CD4-positive, alpha-beta T cell (primary cell): Measurements from ENCODE around the gene IL16. TPM values are rescaled to one million over a fixed set of nuclear protein-coding genes. Genes with fewer than 3 reads are reported as not detected.

ENCODE experiments used
- ATAC-seq: fragments of 200-7000 bp; cut with Tn5 transposase; one replicate; pipeline ENCODE4 v1.10.0; 2022; ENCODE audit warnings: mild to moderate bottlenecking; ENCODE audit not compliant: poor library complexity
- CTCF ChIA-PET: fragments of 350-600 bp; sonication (Branson Sonifier 250); formaldehyde crosslinking; loops from one replicate; lab custom pipeline; 2021; ENCODE audit warnings: antibody characterized with exemption, inconsistent platforms; lab: Charles Lee
- POLR2A ChIA-PET: fragments of 350-600 bp; sonication (Branson Sonifier 250); formaldehyde crosslinking; loops from one replicate; lab custom pipeline; 2021; ENCODE audit warnings: antibody characterized with exemption, inconsistent platforms; lab: Charles Lee
- DNase-seq, 14 experiments: peaks; one replicate each; pipeline ENCODE4 v3.0.0-alpha.2; 2013 to 2020; ENCODE audit warnings: mixed read lengths in 2 of 14
- H3K27ac ChIP-seq, 2 donors: one replicate each; pipeline versions ENCODE4 v1.5.1 to v1.7.0; 2013; ENCODE audit warnings: low read length in 2 of 2, low read depth in 1 of 2, mild to moderate bottlenecking in 1 of 2
- H3K27me3 ChIP-seq, 2 experiments: 1 replicate in 1 of 2; 2 replicates in 1 of 2; pipeline versions ENCODE4 v1.6.1 to v1.7.0; 2013; ENCODE audit warnings: low read length in 2 of 2, control low read depth in 1 of 2, mild to moderate bottlenecking in 1 of 2, moderate library complexity in 1 of 2; ENCODE audit not compliant: insufficient read depth in 2 of 2, control insufficient read depth in 1 of 2
- H3K36me3 ChIP-seq: one replicate; pipeline ENCODE4 v1.6.1; 2013; ENCODE audit warnings: low read length, control low read depth; ENCODE audit not compliant: insufficient read depth
- H3K4me1 ChIP-seq: one replicate; pipeline ENCODE4 v1.6.1; 2013; ENCODE audit warnings: low read length, control low read depth; ENCODE audit not compliant: insufficient read depth
- H3K4me3 ChIP-seq: one replicate; pipeline ENCODE4 v1.5.1; 2013; ENCODE audit warnings: mild to moderate bottlenecking, low read length, moderate library complexity
- H3K9me3 ChIP-seq, 2 experiments: 1 replicate in 1 of 2; 2 replicates in 1 of 2; pipeline versions ENCODE4 v1.6.1 to v1.7.0; 2013; ENCODE audit warnings: low read length in 2 of 2, mild to moderate bottlenecking in 2 of 2, control low read depth in 1 of 2, moderate library complexity in 1 of 2; ENCODE audit not compliant: control insufficient read depth in 1 of 2, insufficient read depth in 1 of 2
- H3K27ac Mint-ChIP-seq: one replicate; pipeline ENCODE4 v1.8.0; 2020; ENCODE audit warnings: mixed read lengths
- H3K27me3 Mint-ChIP-seq: one replicate; pipeline ENCODE4 v1.8.0; 2021; ENCODE audit warnings: mixed read lengths
- H3K36me3 Mint-ChIP-seq: one replicate; pipeline ENCODE4 v1.8.0; 2021; ENCODE audit warnings: low read depth, mixed read lengths
- H3K4me1 Mint-ChIP-seq: one replicate; pipeline ENCODE4 v1.8.0; 2021; ENCODE audit warnings: low read depth, mixed read lengths
- H3K4me3 Mint-ChIP-seq: one replicate; pipeline ENCODE4 v1.8.0; 2020; ENCODE audit warnings: mild to moderate bottlenecking, mixed read lengths
- H3K9me3 Mint-ChIP-seq: one replicate; pipeline ENCODE4 v1.8.0; 2020; ENCODE audit warnings: mixed read lengths
- intact Hi-C, 2 experiments: fragments of 100-400 bp; cut with DNase I in 1 of 2; cut with micrococcal nuclease in 1 of 2; formaldehyde crosslinking; loops; one replicate each; pipeline versions ENCODE4 v1.15.1 to v1.9.0; 2023 to 2025; cut with DNase I, micrococcal nuclease
- total RNA-seq, 174 experiments: library from RNA in 2 of 174; stranded (reverse) in 2 of 174; gene quantifications; one replicate each; pipeline ENCODE4 v1.2.3 and lab custom pipeline; 2021 to 2026
- TF ChIP-seq, protein P1 (sequence below): fragments of 200-600 bp; IDR thresholded peaks from one replicate; pipeline ENCODE4 v1.8.0; 2022; ENCODE audit warnings: antibody characterized with exemption, mild to moderate bottlenecking

The IL16 gene
- total RNA-seq, 2 experiments from 2014 or later: 164 to 168 TPM

DNA sequence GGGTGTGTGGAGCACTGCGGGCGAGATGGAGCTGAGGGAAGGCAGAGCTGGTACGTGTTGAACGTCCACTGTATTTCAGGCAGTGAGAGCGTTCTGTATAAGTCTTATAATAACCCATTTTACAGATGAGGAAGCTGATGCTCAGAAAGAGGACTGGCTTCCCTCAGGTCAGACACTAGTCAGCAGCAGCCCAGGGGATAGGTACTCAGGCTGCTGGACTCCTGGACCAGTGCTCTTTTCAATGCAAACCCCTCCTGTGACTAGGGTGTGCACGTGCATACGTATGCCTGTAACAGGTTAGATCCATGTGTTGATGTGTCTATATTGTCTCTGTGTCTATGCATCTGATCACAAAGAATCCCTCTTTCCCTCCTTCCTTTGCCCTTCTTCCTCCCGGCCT lies 8.3 kb upstream of the IL16 start:
- Histone ChIP-seq H3K36me3 (no peaks in the 10 kb centered on the region), H3K27me3 (peaks cover 6 to 13% of the 10 kb centered on the region in 2 experiments), H3K9me3 (no peaks in the 10 kb centered on the region), H3K4me1 (no peaks in the 10 kb centered on the region), H3K4me3 (no peak overlapping the region), H3K27ac (no peak overlapping the region)
- TF ChIP-seq, protein P1, sequence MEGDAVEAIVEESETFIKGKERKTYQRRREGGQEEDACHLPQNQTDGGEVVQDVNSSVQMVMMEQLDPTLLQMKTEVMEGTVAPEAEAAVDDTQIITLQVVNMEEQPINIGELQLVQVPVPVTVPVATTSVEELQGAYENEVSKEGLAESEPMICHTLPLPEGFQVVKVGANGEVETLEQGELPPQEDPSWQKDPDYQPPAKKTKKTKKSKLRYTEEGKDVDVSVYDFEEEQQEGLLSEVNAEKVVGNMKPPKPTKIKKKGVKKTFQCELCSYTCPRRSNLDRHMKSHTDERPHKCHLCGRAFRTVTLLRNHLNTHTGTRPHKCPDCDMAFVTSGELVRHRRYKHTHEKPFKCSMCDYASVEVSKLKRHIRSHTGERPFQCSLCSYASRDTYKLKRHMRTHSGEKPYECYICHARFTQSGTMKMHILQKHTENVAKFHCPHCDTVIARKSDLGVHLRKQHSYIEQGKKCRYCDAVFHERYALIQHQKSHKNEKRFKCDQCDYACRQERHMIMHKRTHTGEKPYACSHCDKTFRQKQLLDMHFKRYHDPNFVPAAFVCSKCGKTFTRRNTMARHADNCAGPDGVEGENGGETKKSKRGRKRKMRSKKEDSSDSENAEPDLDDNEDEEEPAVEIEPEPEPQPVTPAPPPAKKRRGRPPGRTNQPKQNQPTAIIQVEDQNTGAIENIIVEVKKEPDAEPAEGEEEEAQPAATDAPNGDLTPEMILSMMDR: no peak
- CTCF ChIA-PET: no interaction called here
- no peaks in the 10 kb centered on the region for H3K4me1 Mint-ChIP-seq
- DNase-seq (no peak), ATAC-seq (no peak)
- H3K4me3 Mint-ChIP-seq: no peak overlapping the region
- peaks cover 35% of the 10 kb centered on the region for H3K27me3 Mint-ChIP-seq
- H3K36me3 Mint-ChIP-seq: no peaks in the 10 kb centered on the region
- H3K27ac Mint-ChIP-seq: no peak overlapping the region
- intact Hi-C loops: no loop called here
- POLR2A ChIA-PET: no interaction called here
- no peaks in the 10 kb centered on the region for H3K9me3 Mint-ChIP-seq

DNA sequence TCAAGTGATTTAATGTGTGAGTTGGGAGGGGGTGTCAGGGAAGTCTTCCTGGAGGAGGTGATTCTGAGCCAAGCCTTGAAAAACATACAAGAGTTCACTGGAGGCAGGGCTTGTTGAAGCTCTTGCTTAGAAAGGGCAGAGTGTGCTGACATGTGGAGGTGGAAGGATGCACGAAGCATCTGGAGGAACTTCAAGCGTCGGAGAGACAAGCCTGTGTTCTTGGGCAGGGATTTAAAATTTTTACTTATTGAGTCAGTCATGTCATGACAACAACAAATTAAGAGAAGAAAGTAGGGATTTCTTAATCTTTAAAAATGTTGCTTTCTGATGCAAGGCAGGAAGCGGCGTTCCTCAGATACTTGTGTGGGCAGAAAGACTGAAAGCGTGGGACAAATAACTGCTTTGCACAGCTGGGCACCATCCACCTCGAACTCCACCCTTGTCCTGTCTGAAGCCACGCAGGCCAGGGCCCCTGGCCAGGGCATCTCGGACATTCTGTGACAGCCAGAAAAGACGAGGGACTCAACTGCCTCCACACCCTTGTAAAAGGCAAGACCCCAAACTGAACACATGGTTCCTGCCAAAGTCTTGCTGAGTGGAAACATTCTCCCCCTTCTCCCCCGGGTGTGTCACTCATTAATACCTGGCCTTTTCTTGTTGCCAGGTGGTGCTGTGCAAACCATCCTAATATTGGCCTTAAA lies 6.9 kb upstream of the IL16 start:
- DNase-seq (no peak), ATAC-seq (no peak)
- Histone ChIP-seq H3K4me3 (no peak overlapping the region), H3K36me3 (no peaks in the 10 kb centered on the region), H3K4me1 (no peaks in the 10 kb centered on the region), H3K27ac (no peak overlapping the region), H3K9me3 (no peaks in the 10 kb centered on the region), H3K27me3 (peaks cover 0 to 10% of the 10 kb centered on the region in 2 experiments)
- Mint-ChIP-seq H3K4me1 (no peaks in the 10 kb centered on the region), H3K9me3 (no peaks in the 10 kb centered on the region), H3K27me3 (peaks cover 25% of the 10 kb centered on the region), H3K36me3 (no peaks in the 10 kb centered on the region), H3K4me3 (no peak overlapping the region), H3K27ac (no peak overlapping the region)
- TF ChIP-seq, protein P1: no peak
- POLR2A ChIA-PET: no interaction called here
- intact Hi-C loops: no loop called here
- CTCF ChIA-PET: no interaction called here

DNA sequence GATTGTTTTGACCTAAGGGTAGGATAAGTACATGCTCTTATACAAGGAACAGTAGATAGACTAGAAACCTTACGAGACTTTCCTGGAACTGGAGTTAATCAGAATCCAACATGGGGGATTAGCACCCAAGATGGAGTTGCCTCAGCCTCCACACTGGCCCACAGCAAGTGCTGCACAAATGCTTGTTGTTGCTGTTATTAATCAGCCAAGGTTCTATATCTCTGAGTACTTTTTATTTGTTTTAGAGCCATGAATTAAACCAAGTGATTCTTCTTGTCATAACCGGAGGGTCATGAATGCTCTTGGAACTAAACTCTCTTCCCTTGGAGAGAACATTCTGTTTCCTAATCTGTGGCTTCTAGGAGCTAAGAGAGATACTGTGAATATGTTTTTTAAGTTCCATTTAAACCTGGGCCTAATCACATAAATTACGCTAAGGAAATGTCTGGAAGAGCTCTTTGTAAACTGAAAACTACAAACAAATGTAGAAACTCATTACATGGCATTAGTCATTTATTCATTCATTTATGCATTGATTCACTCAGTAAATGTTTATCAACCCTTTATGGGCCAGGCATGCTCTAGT lies 5.7 kb upstream of the IL16 start:
- DNase-seq (no peak), ATAC-seq (no peak)
- H3K4me1 ChIP-seq: no peaks in the 10 kb centered on the region
- no peaks in the 10 kb centered on the region for H3K27me3 ChIP-seq
- H3K9me3 ChIP-seq: no peaks in the 10 kb centered on the region
- no peaks in the 10 kb centered on the region for H3K9me3 Mint-ChIP-seq
- H3K4me3 Mint-ChIP-seq: no peak overlapping the region
- peaks cover 24% of the 10 kb centered on the region for H3K27me3 Mint-ChIP-seq
- H3K36me3 ChIP-seq: no peaks in the 10 kb centered on the region
- H3K27ac Mint-ChIP-seq: no peak overlapping the region
- no peak overlapping the region for H3K27ac ChIP-seq
- H3K36me3 Mint-ChIP-seq: no peaks in the 10 kb centered on the region
- TF ChIP-seq, protein P1: no peak
- ChIA-PET POLR2A (no interaction called here), CTCF (no interaction called here)
- H3K4me1 Mint-ChIP-seq: no peaks in the 10 kb centered on the region
- no peak overlapping the region for H3K4me3 ChIP-seq
- intact Hi-C loops: no loop called here
